OCI-LY7 (cell line): ENCODE data around the gene TRIM5.
"Not testable (repeated sequence)": the region's sequence is repeated elsewhere in the genome, so short reads cannot be mapped to it uniquely, and the experiment has no call there.

ENCODE experiments used
- CTCF ChIP-seq: fragments of 200-600 bp; sonication (generic); conservative IDR thresholded peaks from 2 replicates; pipeline ENCODE4 v1.5.1; 2014; ENCODE audit warnings: mild to moderate bottlenecking, antibody characterized with exemption, low read length, moderate library complexity, mixed read lengths
- EZH2phosphoT487 ChIP-seq: fragments of 200-600 bp; sonication (generic); IDR thresholded peaks from 2 replicates; pipeline ENCODE4 v1.6.1; 2018; ENCODE audit warnings: low read depth, borderline replicate concordance, mild to moderate bottlenecking, mixed run types, antibody characterized with exemption, low read length, moderate library complexity, mixed read lengths

GRCh38 chr11:5683620-5684019 lies 1.3 kb downstream of the TRIM5 start:
- not testable (repeated sequence) for TF ChIP-seq CTCF, EZH2phosphoT487
